Measurements from ENCODE around the gene STK38. TPM values are rescaled to one million over a fixed set of nuclear protein-coding genes. Genes with fewer than 3 reads are reported as not detected.

STK38 gene
- total and polyA plus RNA-seq, 4 donors = 9.3 to 21.8 (median 12.3) TPM

- no peak for DNase-seq (ENCODE audit: low spot score)
These were observed 29.9 kb downstream of the STK38 start for GRCh38 chr6:36517408-36517807.

GRCh38 chr6:36516988-36517387, 30.3 kb downstream of the STK38 start:
- Histone ChIP-seq H3K9ac (ENCODE audit: low read depth in 1 of 2, low read length in 2 of 2) (no peak overlapping the region), H3K9me3 (ENCODE audit: control insufficient read depth in 4 of 4, low read length in 3 of 4) (no peaks in the 10 kb centered on the region), H3K4me3 (ENCODE audit: low read depth in 1 of 3, low read length in 3 of 3) (no peak overlapping the region), H3K4me1 (ENCODE audit: control insufficient read depth in 4 of 4, insufficient read depth in 4 of 4, low read length in 3 of 4) (peaks cover 10 to 27% (median 22%) of the 10 kb centered on the region in 4 donors), H3K27ac (ENCODE audit: low read depth in 1 of 2, low read length in 2 of 2) (no peak overlapping the region), H3K36me3 (ENCODE audit: control insufficient read depth in 4 of 4, insufficient read depth in 3 of 4, low read depth in 1 of 4, low read length in 3 of 4) (peaks cover 4 to 12% (median 9%) of the 10 kb centered on the region in 4 donors), H3K27me3 (ENCODE audit: control insufficient read depth in 4 of 4, insufficient read depth in 4 of 4, low read length in 3 of 4) (no peaks in the 10 kb centered on the region)
- TF ChIP-seq TAF1 (conservative IDR thresholded peaks at IDR 0.05) (no peak), RXRA (IDR thresholded peaks at IDR 0.05) (no peak), HNF4A (conservative IDR thresholded peaks at IDR 0.05) (no peak), FOXA1 (IDR thresholded peaks at IDR 0.05) (no peak), NR2F2 (IDR thresholded peaks at IDR 0.05) (no peak), MAX (IDR thresholded peaks at IDR 0.05) (no peak), HNF4G (IDR thresholded peaks at IDR 0.05) (no peak), ZBTB33 (IDR thresholded peaks at IDR 0.05) (no peak), YY1 (IDR thresholded peaks at IDR 0.05) (no peak), REST (IDR thresholded peaks at IDR 0.05) (no peak), CTCF (IDR thresholded peaks at IDR 0.05; ENCODE audit: low read depth, low read length, missing input control) (no peak), RAD21 (IDR thresholded peaks at IDR 0.05) (no peak), EGR1 (IDR thresholded peaks at IDR 0.05; ENCODE audit: low read depth in 2 of 2) (no peak)
- TF ChIP-seq, protein P1, sequence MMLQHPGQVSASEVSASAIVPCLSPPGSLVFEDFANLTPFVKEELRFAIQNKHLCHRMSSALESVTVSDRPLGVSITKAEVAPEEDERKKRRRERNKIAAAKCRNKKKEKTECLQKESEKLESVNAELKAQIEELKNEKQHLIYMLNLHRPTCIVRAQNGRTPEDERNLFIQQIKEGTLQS (IDR thresholded peaks at IDR 0.05) = no peak
- no peak for DNase-seq (ENCODE audit: low spot score)

More at GRCh38 chr6:36517408-36517807, 29.9 kb downstream of the STK38 start:
- H3K4me3 ChIP-seq (ENCODE audit: low read depth in 1 of 3, low read length in 3 of 3) = no peak overlapping the region
- no peak overlapping the region for H3K9ac ChIP-seq (ENCODE audit: low read depth in 1 of 2, low read length in 2 of 2)
- H3K27me3 ChIP-seq (ENCODE audit: control insufficient read depth in 4 of 4, insufficient read depth in 4 of 4, low read length in 3 of 4) = no peaks in the 10 kb centered on the region
- peaks cover 4 to 14% (median 10%) of the 10 kb centered on the region in 4 donors for H3K36me3 ChIP-seq (ENCODE audit: control insufficient read depth in 4 of 4, insufficient read depth in 3 of 4, low read depth in 1 of 4, low read length in 3 of 4)
- no peaks in the 10 kb centered on the region for H3K9me3 ChIP-seq (ENCODE audit: control insufficient read depth in 4 of 4, low read length in 3 of 4)
- H3K27ac ChIP-seq (ENCODE audit: low read depth in 1 of 2, low read length in 2 of 2) = no peak overlapping the region
- no peak for TF ChIP-seq YY1 (IDR thresholded peaks at IDR 0.05)
- WGBS = 85% methylated on average over 2 of the region's 2 CpGs
- peaks cover 8 to 24% (median 22%) of the 10 kb centered on the region in 4 donors for H3K4me1 ChIP-seq (ENCODE audit: control insufficient read depth in 4 of 4, insufficient read depth in 4 of 4, low read length in 3 of 4)

Data from liver (tissue), 9 donors.